ENCODE results near the gene PTPN13. TPM values are rescaled to one million over a fixed set of nuclear protein-coding genes. Genes with fewer than 3 reads are reported as not detected.

Gene PTPN13
- total RNA-seq, 3 donors from 2014 or later: 36.3 to 49.6 (median 41.3) TPM

DNA sequence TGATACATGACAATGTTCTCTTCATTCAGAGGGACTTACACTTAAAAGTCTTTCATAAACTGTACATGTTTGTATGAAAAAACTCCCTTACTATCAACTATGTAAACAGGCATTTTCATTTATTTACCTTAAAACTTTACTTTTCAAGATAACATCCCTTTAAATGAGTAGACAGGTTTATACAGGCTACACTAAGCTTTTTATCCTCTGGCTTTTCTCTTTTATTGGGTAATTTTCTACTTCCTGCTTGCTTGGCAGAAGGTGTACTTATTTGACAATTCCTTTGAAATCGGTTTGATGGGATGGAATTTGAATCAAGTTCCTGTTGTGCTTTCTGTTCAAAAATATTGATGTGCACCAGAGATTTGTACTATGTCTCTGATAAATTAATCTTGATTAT, 81.4 kb downstream of the PTPN13 start:
- no peaks in the 10 kb centered on the region for H3K27me3 ChIP-seq
- no peak overlapping the region for H3K27ac ChIP-seq
- H3K4me1 ChIP-seq: no peaks in the 10 kb centered on the region
- TF ChIP-seq POLR2A (IDR thresholded peaks at IDR 0.05) (no peak), POLR2AphosphoS5 (IDR thresholded peaks at IDR 0.05) (no peak)
- TF ChIP-seq, protein P1, sequence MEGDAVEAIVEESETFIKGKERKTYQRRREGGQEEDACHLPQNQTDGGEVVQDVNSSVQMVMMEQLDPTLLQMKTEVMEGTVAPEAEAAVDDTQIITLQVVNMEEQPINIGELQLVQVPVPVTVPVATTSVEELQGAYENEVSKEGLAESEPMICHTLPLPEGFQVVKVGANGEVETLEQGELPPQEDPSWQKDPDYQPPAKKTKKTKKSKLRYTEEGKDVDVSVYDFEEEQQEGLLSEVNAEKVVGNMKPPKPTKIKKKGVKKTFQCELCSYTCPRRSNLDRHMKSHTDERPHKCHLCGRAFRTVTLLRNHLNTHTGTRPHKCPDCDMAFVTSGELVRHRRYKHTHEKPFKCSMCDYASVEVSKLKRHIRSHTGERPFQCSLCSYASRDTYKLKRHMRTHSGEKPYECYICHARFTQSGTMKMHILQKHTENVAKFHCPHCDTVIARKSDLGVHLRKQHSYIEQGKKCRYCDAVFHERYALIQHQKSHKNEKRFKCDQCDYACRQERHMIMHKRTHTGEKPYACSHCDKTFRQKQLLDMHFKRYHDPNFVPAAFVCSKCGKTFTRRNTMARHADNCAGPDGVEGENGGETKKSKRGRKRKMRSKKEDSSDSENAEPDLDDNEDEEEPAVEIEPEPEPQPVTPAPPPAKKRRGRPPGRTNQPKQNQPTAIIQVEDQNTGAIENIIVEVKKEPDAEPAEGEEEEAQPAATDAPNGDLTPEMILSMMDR (IDR thresholded peaks at IDR 0.05): no peak
- DNase-seq (ENCODE audit: low spot score in 2 of 2): no peak
- H3K9me3 ChIP-seq: no peaks in the 10 kb centered on the region
- H3K4me3 ChIP-seq: no peak overlapping the region
- no peaks in the 10 kb centered on the region for H3K36me3 ChIP-seq
- intact Hi-C loops (cut with DNase I; ENCODE audit: low total_unique reads): no loop called here

DNA sequence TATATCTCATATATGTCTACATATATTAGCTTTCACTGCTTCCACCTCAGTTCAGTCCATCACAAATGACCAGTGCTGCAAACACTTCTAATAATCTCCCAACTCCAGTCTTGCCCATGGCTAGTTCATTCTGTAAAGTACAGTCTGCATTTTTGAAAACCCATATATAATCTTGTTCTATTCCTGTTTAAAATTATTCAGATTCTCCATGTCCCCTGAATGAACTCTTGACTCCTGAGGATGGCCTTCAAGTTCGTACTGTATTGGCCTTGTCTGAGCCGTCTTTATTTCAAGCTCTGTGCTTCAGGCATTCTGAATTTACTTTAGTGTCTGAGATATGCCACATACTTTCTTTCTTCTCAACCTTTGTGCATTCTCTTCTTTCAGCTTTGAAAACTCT, 84.7 kb downstream of the PTPN13 start:
- Histone ChIP-seq H3K9me3 (no peaks in the 10 kb centered on the region), H3K36me3 (no peaks in the 10 kb centered on the region), H3K27ac (no peak overlapping the region), H3K27me3 (no peaks in the 10 kb centered on the region), H3K4me1 (no peaks in the 10 kb centered on the region), H3K4me3 (no peak overlapping the region)
- intact Hi-C loops (cut with DNase I; ENCODE audit: low total_unique reads): no loop called here
- no peak for TF ChIP-seq POLR2A (IDR thresholded peaks at IDR 0.05)
- no peak for DNase-seq (ENCODE audit: low spot score in 2 of 2)

DNA sequence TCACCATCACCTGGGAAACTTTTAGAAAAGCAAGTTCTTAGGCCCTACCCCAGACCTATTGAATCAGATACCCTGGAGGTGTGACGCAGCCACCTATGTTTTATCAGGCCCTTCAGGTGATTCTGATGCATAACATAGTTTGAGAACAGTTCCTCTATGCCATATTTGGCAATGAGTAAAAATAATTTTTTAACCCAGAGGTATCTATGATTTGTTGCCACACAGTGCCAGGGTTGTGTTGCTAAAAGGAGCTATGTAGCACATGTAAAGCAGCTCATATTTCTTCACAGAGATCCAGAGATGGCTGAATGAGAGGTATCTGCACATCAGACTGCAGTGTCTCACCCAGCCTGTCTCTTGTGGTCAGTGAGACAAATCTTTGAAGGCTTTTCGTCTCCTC, 85.3 kb downstream of the PTPN13 start:
- no peaks in the 10 kb centered on the region for H3K4me1 ChIP-seq
- no peaks in the 10 kb centered on the region for H3K27me3 ChIP-seq
- no peak overlapping the region for H3K27ac ChIP-seq
- H3K9me3 ChIP-seq: no peaks in the 10 kb centered on the region
- TF ChIP-seq POLR2AphosphoS5 (IDR thresholded peaks at IDR 0.05) (no peak), POLR2A (IDR thresholded peaks at IDR 0.05) (no peak)
- TF ChIP-seq, protein P1 (IDR thresholded peaks at IDR 0.05): no peak
- H3K4me3 ChIP-seq: no peak overlapping the region
- no peak for DNase-seq (ENCODE audit: low spot score in 2 of 2)
- H3K36me3 ChIP-seq: no peaks in the 10 kb centered on the region
- intact Hi-C loops (cut with DNase I; ENCODE audit: low total_unique reads): no loop called here

DNA sequence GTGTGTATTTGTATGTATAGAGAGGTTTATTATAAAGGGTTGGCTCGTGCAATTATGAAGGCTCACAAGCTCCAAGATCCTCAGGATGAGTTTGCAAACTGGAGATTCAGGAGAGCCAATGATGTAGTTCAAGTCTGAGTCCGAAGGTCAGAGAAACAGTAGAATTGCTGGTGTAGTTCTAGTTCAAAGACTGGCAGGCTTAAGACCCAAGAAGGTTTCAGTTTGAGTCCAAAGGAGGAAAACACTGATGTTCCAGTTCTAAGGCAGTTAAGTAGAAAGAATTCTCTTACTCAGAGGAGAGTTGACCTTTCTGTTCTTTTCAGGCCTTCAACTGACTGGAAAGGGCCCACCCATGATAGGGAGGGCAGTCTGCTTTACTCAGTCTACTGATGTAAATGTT, 89.1 kb downstream of the PTPN13 start:
- intact Hi-C loops (cut with DNase I; ENCODE audit: low total_unique reads): no loop called here
- no peaks in the 10 kb centered on the region for H3K27me3 ChIP-seq
- TF ChIP-seq POLR2AphosphoS5 (IDR thresholded peaks at IDR 0.05) (no peak), POLR2A (IDR thresholded peaks at IDR 0.05) (no peak)
- TF ChIP-seq, protein P1 (IDR thresholded peaks at IDR 0.05): no peak
- no peaks in the 10 kb centered on the region for H3K36me3 ChIP-seq
- H3K9me3 ChIP-seq: no peaks in the 10 kb centered on the region
- no peak overlapping the region for H3K27ac ChIP-seq
- H3K4me3 ChIP-seq: no peak overlapping the region
- no peaks in the 10 kb centered on the region for H3K4me1 ChIP-seq
- DNase-seq (ENCODE audit: low spot score in 2 of 2): no peak

DNA sequence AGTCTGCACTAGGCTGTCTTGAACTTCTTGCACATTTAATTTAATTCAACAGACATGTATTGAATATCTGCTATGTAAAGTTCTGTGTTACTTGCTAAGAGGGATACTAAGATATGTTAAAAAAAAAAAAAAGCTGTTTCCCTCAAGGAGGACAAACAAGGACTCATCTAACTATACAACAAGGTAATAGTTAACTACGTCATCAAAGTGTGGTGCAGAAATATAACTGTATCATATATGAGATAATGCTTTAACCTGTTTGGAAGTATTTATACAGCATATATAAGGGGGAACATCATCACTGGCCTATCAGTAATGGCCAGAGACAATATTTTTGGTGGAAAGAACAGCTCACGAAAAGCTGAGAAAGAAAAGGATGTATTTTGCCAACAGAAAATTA, 89.9 kb downstream of the PTPN13 start:
- Histone ChIP-seq H3K27me3 (no peaks in the 10 kb centered on the region), H3K9me3 (no peaks in the 10 kb centered on the region), H3K4me3 (no peak overlapping the region), H3K36me3 (no peaks in the 10 kb centered on the region), H3K4me1 (no peaks in the 10 kb centered on the region), H3K27ac (no peak overlapping the region)
- DNase-seq (ENCODE audit: low spot score in 2 of 2): no peak
- no peak for TF ChIP-seq POLR2A (IDR thresholded peaks at IDR 0.05)
- no peak for TF ChIP-seq POLR2AphosphoS5 (IDR thresholded peaks at IDR 0.05)
- TF ChIP-seq, protein P1 (IDR thresholded peaks at IDR 0.05): no peak
- intact Hi-C loops (cut with DNase I; ENCODE audit: low total_unique reads): no loop called here

DNA sequence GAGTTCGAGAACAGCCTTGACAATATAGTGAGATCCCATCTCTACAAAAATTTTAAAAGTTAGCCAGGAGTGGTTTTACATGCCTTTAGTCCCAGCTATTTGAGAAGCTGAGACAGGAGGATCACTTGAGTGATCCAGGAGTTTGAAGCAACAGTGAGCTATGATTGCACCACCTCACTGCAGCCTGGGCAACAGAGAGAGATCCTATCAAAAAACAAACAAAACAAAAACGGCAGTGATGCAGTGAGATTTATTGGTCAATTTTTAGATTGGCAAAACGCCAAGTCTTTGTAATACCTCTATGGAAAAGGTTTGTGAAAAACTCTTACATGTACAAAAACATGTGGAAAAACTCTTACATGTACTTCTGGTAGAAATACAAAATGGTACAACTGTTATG, 91.3 kb downstream of the PTPN13 start:
- Histone ChIP-seq H3K9me3 (no peaks in the 10 kb centered on the region), H3K27me3 (no peaks in the 10 kb centered on the region), H3K27ac (no peak overlapping the region), H3K4me3 (no peak overlapping the region), H3K36me3 (no peaks in the 10 kb centered on the region), H3K4me1 (no peaks in the 10 kb centered on the region)
- no peak for DNase-seq (ENCODE audit: low spot score in 2 of 2)
- TF ChIP-seq POLR2A (IDR thresholded peaks at IDR 0.05) (no peak), POLR2AphosphoS5 (IDR thresholded peaks at IDR 0.05) (no peak)
- TF ChIP-seq, protein P1 (IDR thresholded peaks at IDR 0.05): no peak
- intact Hi-C loops (cut with DNase I; ENCODE audit: low total_unique reads): no loop called here

Data from breast epithelium (tissue), 4 donors.